Measurements from ENCODE around the gene PTPRT. TPM values are rescaled to one million over a fixed set of nuclear protein-coding genes. Genes with fewer than 3 reads are reported as not detected.

The PTPRT gene
- total and polyA plus RNA-seq, 2 of the 4 experiments (the other 2 are of a cell fraction): not detected

DNA sequence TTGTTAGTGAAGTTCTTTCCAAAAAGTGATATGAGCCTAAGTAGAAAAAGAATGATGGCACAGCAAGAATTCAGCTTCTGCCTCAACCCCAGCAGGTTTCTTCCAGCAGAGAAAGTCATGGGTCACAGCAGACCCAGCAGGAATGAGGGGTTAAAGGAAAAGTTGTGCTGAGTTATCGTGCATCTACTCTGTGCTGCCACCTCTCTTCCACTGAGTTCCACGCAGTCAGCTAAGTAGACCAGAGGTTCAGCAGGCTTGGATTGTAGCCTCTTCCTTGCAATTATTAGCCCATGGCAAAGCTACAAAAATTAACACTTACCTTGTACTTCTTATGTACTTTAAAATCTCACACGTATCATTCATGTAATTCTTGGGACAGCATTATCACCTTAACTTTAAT lies 510.8 kb downstream of the PTPRT start:
- Histone ChIP-seq H4K8ac (ENCODE audit: low read depth in 2 of 2, low read length in 2 of 2) (no peak overlapping the region), H2AFZ (replicated peaks; ENCODE audit: low read length, poor library complexity) (no peak overlapping the region), H2AK5ac (ENCODE audit: low read depth, low read length) (no peak overlapping the region), H4K20me1 (ENCODE audit: insufficient read depth, low read length) (no peaks in the 10 kb centered on the region), H3K27me3 (ENCODE audit: control insufficient read depth, insufficient read depth, low read length) (no peaks in the 10 kb centered on the region), H2BK120ac (ENCODE audit: low read depth, low read length) (no peak overlapping the region), H3K9me1 (ENCODE audit: insufficient read depth, low read length) (no peaks in the 10 kb centered on the region), H4K91ac (ENCODE audit: insufficient read depth, low read depth, low read length) (no peak overlapping the region), H2BK20ac (ENCODE audit: low read depth, low read length) (no peak overlapping the region), H3K4me1 (ENCODE audit: control insufficient read depth, insufficient read depth, low read length) (no peaks in the 10 kb centered on the region), H3K79me1 (ENCODE audit: low read depth in 1 of 2, low read length in 2 of 2) (no peaks in the 10 kb centered on the region), H3K9ac (ENCODE audit: low read depth, low read length) (no peak overlapping the region), H3K56ac (ENCODE audit: extremely low read depth, insufficient read depth, low read length) (no peak overlapping the region), H2BK5ac (ENCODE audit: low read depth, low read length, poor library complexity, severe bottlenecking) (no peak overlapping the region), H3K4me2 (ENCODE audit: low read depth, low read length) (no peak overlapping the region), H3K23ac (ENCODE audit: low read depth, low read length) (no peak overlapping the region), H3K9me3 (ENCODE audit: control insufficient read depth, insufficient read depth, low read length) (peaks cover 10% of the 10 kb centered on the region), H3K14ac (replicated peaks; ENCODE audit: low read depth, low read length) (no peak overlapping the region), H3K27ac (ENCODE audit: insufficient read depth, low read length) (no peak overlapping the region), H2BK15ac (ENCODE audit: low read depth, low read length) (no peak overlapping the region), H4K5ac (ENCODE audit: low read depth, low read length) (no peak overlapping the region), H3K36me3 (ENCODE audit: control insufficient read depth, insufficient read depth, low read length) (no peaks in the 10 kb centered on the region), H3K18ac (ENCODE audit: low read depth, low read length) (no peak overlapping the region), H3K4ac (ENCODE audit: low read depth, low read length) (no peak overlapping the region), H2AK9ac (replicated peaks; ENCODE audit: low read depth, low read length, poor library complexity) (no peak overlapping the region), H3K4me3 (ENCODE audit: insufficient read depth, low read depth, low read length) (no peak overlapping the region)
- WGBS, 2 experiments (ENCODE audit: extremely low coverage in 2 of 2, insufficient read length in 1 of 2): no CpG with 5 or more reads among the region's 3 CpGs
- dilution Hi-C loops (cut with HindIII; ENCODE audit: low sequenced_read_pairs, unreplicated experiment) (no loop called here), in situ Hi-C loops (cut with MboI; ENCODE audit: low sequenced_read_pairs) (no loop called here), intact Hi-C loops (cut with micrococcal nuclease) (no loop called here)
- TF ChIP-seq RCOR1 (IDR thresholded peaks at IDR 0.05; ENCODE audit: insufficient replicate concordance, low read length) (no peak), BHLHE40 (IDR thresholded peaks at IDR 0.05; ENCODE audit: low read depth, low read length) (no peak), CHD1 (IDR thresholded peaks at IDR 0.05; ENCODE audit: low read depth, low read length) (no peak), MXI1 (IDR thresholded peaks at IDR 0.05; ENCODE audit: borderline replicate concordance, low read depth, low read length) (no peak), CEBPB (IDR thresholded peaks at IDR 0.05; ENCODE audit: low read depth, low read length) (no peak), POLR2A (IDR thresholded peaks at IDR 0.05; ENCODE audit: low read depth, low read length) (no peak), NFE2L2 (IDR thresholded peaks at IDR 0.05; ENCODE audit: low read depth, low read length) (no peak), RAD21 (IDR thresholded peaks at IDR 0.05; ENCODE audit: low read length) (no peak), ELK1 (IDR thresholded peaks at IDR 0.05; ENCODE audit: borderline replicate concordance, low read depth, low read length) (no peak), MAFK (IDR thresholded peaks at IDR 0.05; ENCODE audit: low read depth, low read length) (no peak), SMC3 (IDR thresholded peaks at IDR 0.05; ENCODE audit: low read depth, low read length) (no peak), RFX5 (IDR thresholded peaks at IDR 0.05; ENCODE audit: low read depth, low read length) (no peak), FOS (IDR thresholded peaks at IDR 0.05; ENCODE audit: low read depth, low read length) (no peak), USF2 (IDR thresholded peaks at IDR 0.05; ENCODE audit: low read depth, low read length) (no peak), MAZ (IDR thresholded peaks at IDR 0.05; ENCODE audit: borderline replicate concordance, low read depth, low read length) (no peak)
- TF ChIP-seq, protein P1, sequence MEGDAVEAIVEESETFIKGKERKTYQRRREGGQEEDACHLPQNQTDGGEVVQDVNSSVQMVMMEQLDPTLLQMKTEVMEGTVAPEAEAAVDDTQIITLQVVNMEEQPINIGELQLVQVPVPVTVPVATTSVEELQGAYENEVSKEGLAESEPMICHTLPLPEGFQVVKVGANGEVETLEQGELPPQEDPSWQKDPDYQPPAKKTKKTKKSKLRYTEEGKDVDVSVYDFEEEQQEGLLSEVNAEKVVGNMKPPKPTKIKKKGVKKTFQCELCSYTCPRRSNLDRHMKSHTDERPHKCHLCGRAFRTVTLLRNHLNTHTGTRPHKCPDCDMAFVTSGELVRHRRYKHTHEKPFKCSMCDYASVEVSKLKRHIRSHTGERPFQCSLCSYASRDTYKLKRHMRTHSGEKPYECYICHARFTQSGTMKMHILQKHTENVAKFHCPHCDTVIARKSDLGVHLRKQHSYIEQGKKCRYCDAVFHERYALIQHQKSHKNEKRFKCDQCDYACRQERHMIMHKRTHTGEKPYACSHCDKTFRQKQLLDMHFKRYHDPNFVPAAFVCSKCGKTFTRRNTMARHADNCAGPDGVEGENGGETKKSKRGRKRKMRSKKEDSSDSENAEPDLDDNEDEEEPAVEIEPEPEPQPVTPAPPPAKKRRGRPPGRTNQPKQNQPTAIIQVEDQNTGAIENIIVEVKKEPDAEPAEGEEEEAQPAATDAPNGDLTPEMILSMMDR (conservative IDR thresholded peaks at IDR 0.05; ENCODE audit: low read depth, low read length): no peak
- ATAC-seq (ENCODE audit: low read depth): no peak
- no peak for DNase-seq
- BruUV-seq (replicated peaks): no TSS peak
- ChIA-PET POLR2A (ENCODE audit: unreplicated experiment) (no interaction called here), CTCF (no interaction called here)

Data from IMR-90 (cell line).